ENCODE measurements around the gene SEMA6C. TPM values are rescaled to one million over a fixed set of nuclear protein-coding genes. Genes with fewer than 3 reads are reported as not detected.

SEMA6C gene
- total and polyA plus RNA-seq, 4 donors, result 10.2 to 47.8 (median 25.5) TPM

DNA sequence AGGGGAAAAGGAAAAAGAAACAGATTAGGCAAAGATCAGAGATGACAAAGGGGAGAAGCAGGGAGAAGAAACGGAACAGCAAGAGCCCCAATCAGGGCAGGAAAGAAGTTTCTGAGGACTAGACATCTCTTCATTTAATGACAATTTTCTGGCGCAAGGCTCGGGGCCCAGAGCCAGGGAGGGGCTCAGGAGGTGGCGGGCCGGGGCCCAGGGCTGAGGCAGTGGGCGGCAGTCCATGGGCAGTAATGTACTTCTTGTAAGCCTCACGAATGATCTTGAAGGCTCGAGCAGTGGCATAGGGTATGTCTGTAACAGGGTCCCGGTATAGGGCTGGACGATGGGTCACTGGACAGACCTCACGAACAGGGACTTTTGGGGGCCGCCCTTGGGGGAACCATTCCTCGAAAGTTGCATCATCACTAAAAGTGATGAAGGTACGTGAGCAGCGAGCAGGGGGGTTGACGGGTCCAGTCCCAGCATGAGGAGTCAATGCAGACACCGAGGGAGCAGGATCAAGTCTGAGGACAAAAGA lies 30.1 kb upstream of the SEMA6C start:
- peaks cover 70% of the 10 kb centered on the region for H3K36me3 ChIP-seq (ENCODE audit: control insufficient read depth, insufficient read depth, low read length)
- WGBS (ENCODE audit: insufficient coverage), result 95% methylated on average over 17 of the region's 17 CpGs
- no peak for DNase-seq (ENCODE audit: low read depth in 4 of 6, low spot score in 6 of 6)
- H3K27ac ChIP-seq (ENCODE audit: low read depth, low read length), result no peak overlapping the region
- no peak overlapping the region for H3K4me3 ChIP-seq (ENCODE audit: low read depth, low read length)
- H3K9me3 ChIP-seq (ENCODE audit: control insufficient read depth, insufficient read depth, low read length), result no peaks in the 10 kb centered on the region
- H3K4me1 ChIP-seq (ENCODE audit: control insufficient read depth, insufficient read depth, low read length), result peaks cover 16% of the 10 kb centered on the region
- H3K27me3 ChIP-seq (ENCODE audit: control insufficient read depth, insufficient read depth, low read length), result no peaks in the 10 kb centered on the region

DNA sequence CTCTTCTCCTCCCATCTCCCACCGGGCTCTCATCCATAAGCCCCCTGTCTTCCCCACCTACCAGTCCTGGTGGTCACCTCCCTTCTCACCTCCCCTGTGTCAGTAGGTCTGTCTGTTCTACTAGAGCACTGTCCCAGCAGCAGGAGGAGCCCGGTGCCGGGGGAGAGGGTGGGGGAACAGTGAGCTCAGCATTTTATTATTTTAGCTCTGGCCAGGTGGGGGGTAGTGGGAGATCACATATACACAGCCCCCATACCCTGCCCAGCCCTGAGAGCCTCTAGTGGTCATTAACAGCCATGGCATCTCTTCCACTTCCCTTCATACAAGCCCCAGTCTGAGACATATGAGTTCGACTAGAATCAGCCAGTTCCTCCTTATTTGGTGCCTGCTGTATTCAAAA lies 29.4 kb upstream of the SEMA6C start, which contains the start of gene TMOD4:
TSS of gene TMOD4 (minus strand) at position 119 of the 400 bp plus-strand sequence. CDS start 1,106 bp downstream, outside the sequence.
- Histone ChIP-seq H3K9me3 (ENCODE audit: control insufficient read depth, insufficient read depth, low read length) (no peaks in the 10 kb centered on the region), H3K27ac (ENCODE audit: low read depth, low read length) (peak within 1 kb of the TSS; percentile 64), H3K36me3 (ENCODE audit: control insufficient read depth, insufficient read depth, low read length) (peaks cover 65% of the 10 kb centered on the region), H3K4me3 (ENCODE audit: low read depth, low read length) (no peak within 1 kb of the TSS), H3K4me1 (ENCODE audit: control insufficient read depth, insufficient read depth, low read length) (peaks cover 16% of the 10 kb centered on the region), H3K27me3 (ENCODE audit: control insufficient read depth, insufficient read depth, low read length) (no peaks in the 10 kb centered on the region)
- 73% methylated on average over 1 of the region's 4 CpGs for WGBS (ENCODE audit: insufficient coverage)
- DNase-seq (ENCODE audit: low read depth in 4 of 6, low spot score in 6 of 6), result peak in 1 of 6 donors; percentile 15

DNA sequence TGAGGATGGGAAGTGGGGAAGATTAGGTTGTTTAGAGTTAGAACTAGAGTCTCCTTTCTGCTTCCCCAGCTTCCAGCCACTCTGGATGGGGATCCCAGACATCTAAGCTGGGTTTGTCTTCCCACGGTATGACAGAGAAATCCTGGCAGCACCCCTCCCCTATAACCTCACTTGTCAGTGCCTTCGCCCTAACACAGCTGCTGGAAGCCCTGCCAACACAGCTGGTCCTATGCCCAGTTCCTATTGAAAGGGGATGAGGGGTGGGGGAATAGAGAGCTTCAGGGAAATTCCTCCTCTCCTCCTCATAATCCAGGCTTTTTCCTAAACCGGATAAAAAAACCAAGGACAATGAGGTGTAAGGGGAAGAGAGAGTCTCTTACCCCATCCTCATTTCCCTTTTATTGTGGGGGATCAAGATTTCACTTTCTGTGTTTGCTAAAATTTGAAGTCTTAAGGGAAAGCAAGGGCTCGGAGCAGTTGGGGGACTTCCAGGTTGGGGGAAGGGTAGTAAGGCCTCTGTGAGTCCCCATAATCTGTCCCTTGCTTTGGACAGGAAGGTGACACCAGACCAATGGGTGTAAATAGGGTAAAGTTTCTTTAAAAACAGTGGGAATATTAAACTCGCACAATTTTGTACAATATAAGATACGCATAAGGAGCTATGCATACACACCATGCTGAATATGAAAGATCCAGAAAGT lies 28.8 kb upstream of the SEMA6C start:
- H3K27me3 ChIP-seq (ENCODE audit: control insufficient read depth, insufficient read depth, low read length), result no peaks in the 10 kb centered on the region
- H3K9me3 ChIP-seq (ENCODE audit: control insufficient read depth, insufficient read depth, low read length), result no peaks in the 10 kb centered on the region
- peak in 4 of 6 donors; percentile 55 to 90 (median 69) for DNase-seq (ENCODE audit: low read depth in 4 of 6, low spot score in 6 of 6)
- H3K36me3 ChIP-seq (ENCODE audit: control insufficient read depth, insufficient read depth, low read length), result peaks cover 63% of the 10 kb centered on the region
- 38% methylated on average over 1 of the region's 6 CpGs for WGBS (ENCODE audit: insufficient coverage)
- peaks cover 16% of the 10 kb centered on the region for H3K4me1 ChIP-seq (ENCODE audit: control insufficient read depth, insufficient read depth, low read length)
- no peak overlapping the region for H3K4me3 ChIP-seq (ENCODE audit: low read depth, low read length)
- peak overlapping the region; percentile 64 for H3K27ac ChIP-seq (ENCODE audit: low read depth, low read length)

DNA sequence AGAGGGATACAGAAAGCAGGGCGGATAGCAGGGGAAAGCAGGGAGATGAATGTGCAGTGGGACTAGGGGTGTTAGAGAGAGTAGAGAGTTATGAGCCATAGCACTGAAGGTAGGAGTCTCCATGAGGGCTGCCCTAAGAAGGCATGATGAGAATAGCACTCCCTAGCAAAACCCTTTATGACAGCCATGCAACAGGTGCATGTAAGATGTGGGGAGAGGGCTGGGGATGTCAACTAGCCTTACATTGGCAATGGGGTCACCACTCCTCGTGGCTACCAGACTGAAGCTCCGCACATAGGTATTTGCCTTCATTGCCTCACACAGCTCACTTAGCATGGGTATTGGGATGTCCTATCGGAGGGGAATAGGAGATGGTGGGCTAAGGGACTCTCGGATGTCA lies 24.8 kb upstream of the SEMA6C start:
- no peak overlapping the region for H3K27ac ChIP-seq (ENCODE audit: low read depth, low read length)
- no peaks in the 10 kb centered on the region for H3K27me3 ChIP-seq (ENCODE audit: control insufficient read depth, insufficient read depth, low read length)
- no peaks in the 10 kb centered on the region for H3K9me3 ChIP-seq (ENCODE audit: control insufficient read depth, insufficient read depth, low read length)
- H3K4me3 ChIP-seq (ENCODE audit: low read depth, low read length), result no peak overlapping the region
- H3K4me1 ChIP-seq (ENCODE audit: control insufficient read depth, insufficient read depth, low read length), result peaks cover 27% of the 10 kb centered on the region
- 80% methylated on average over 2 of the region's 5 CpGs for WGBS (ENCODE audit: insufficient coverage)
- no peak for DNase-seq (ENCODE audit: low read depth in 4 of 6, low spot score in 6 of 6)
- peaks cover 51% of the 10 kb centered on the region for H3K36me3 ChIP-seq (ENCODE audit: control insufficient read depth, insufficient read depth, low read length)

DNA sequence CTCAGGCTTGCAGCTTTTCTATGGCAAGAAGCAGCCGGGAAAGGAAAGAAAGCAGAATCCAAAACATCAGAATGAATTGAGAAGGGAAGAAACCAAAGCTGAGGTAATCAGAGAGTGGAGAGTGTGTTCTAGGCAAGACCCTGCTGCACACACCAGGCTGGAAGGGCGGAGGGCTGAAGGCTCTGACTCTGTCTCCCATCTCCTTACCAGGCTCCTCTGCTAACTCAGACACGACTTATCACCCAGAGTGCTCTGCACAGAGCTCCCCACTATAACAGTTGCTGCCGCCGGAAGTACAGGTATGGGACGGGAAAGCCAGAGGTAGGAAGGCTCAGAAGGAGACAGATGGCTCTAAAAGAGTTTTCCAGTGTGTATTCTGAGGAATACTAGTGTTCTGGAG lies 20.7 kb upstream of the SEMA6C start:
- no peak overlapping the region for H3K4me3 ChIP-seq (ENCODE audit: low read depth, low read length)
- no peak overlapping the region for H3K27ac ChIP-seq (ENCODE audit: low read depth, low read length)
- DNase-seq (ENCODE audit: low read depth in 4 of 6, low spot score in 6 of 6), result no peak
- WGBS (ENCODE audit: insufficient coverage), result 86% methylated on average over 1 of the region's 6 CpGs
- H3K36me3 ChIP-seq (ENCODE audit: control insufficient read depth, insufficient read depth, low read length), result peaks cover 35% of the 10 kb centered on the region
- no peaks in the 10 kb centered on the region for H3K9me3 ChIP-seq (ENCODE audit: control insufficient read depth, insufficient read depth, low read length)
- H3K27me3 ChIP-seq (ENCODE audit: control insufficient read depth, insufficient read depth, low read length), result no peaks in the 10 kb centered on the region
- H3K4me1 ChIP-seq (ENCODE audit: control insufficient read depth, insufficient read depth, low read length), result peaks cover 20% of the 10 kb centered on the region

DNA sequence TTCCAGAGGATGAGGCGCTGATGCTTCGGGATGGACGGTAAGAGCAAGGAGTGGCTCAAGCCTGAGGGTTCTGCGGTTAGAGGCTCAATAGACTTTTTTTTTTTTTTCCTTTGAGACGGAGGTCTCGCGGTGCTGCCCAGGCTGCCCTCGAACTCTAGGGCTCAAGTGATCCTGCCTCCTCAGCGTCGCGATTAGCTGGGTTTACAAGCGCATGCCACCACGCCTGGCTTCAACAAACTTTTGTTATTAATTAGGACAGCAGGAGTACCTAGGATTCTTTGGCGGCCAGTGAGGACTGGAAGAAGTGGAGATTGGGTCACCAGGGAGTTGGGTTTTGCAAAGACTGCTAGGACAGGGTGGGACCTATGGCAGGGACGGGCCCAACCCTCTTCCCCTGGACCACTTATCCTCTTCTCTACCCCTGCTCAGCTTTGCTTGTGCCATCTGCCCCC lies 20.1 kb upstream of the SEMA6C start:
- no peak for DNase-seq (ENCODE audit: low read depth in 4 of 6, low spot score in 6 of 6)
- 6% methylated on average over 13 of the region's 15 CpGs for WGBS (ENCODE audit: insufficient coverage)
- Histone ChIP-seq H3K36me3 (ENCODE audit: control insufficient read depth, insufficient read depth, low read length) (peaks cover 38% of the 10 kb centered on the region), H3K4me3 (ENCODE audit: low read depth, low read length) (peak overlapping the region; percentile 88), H3K27me3 (ENCODE audit: control insufficient read depth, insufficient read depth, low read length) (no peaks in the 10 kb centered on the region), H3K4me1 (ENCODE audit: control insufficient read depth, insufficient read depth, low read length) (peaks cover 20% of the 10 kb centered on the region), H3K27ac (ENCODE audit: low read depth, low read length) (peak overlapping the region; percentile 97), H3K9me3 (ENCODE audit: control insufficient read depth, insufficient read depth, low read length) (no peaks in the 10 kb centered on the region)

DNA sequence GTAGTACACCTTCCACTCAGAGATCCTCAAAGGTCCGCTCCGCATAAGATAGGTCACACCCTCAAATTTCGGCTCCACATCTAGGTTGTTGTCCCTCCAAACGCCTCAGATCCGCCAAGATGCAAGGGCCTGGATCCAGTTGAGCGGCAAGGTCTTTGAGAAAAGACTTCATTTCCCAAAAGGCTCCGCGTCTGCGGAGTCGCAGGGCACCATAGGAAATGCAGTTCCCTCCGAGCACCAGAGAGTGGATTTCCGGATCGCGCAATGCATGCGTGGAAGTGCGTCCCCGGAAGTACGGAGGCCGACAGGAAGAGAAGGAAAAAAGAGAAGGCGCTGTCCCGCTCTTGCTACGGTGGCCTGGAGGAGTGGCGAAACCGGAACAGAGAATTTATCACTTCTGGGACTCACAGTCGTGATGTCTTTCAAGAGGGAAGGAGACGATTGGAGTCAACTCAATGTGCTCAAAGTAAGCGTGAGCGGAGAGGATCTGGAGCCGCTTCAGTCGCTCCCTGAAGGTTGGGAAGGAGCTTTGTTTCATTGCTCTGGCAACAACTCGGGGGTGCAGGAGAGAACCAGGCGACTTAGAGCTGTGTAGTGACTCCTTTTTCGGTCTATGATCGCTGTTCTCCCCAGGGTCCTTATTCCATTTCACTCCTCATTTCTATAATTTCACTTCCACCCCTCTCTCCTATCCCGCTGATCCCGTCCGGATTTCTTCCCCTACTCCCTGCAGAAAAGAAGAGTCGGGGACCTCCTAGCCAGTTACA lies 19.5 kb upstream of the SEMA6C start, which contains the start of the genes LYSMD1 and SCNM1:
TSS of gene LYSMD1 (minus strand) at position 165 of the 767 bp plus-strand sequence. CDS start 644 bp downstream, outside the sequence.
TSS of gene SCNM1 (plus strand) at position 407 of the 767 bp plus-strand sequence. CDS start at position 416, 9 bp downstream.
- Histone ChIP-seq H3K27me3 (ENCODE audit: control insufficient read depth, insufficient read depth, low read length) (no peaks in the 10 kb centered on the region), H3K4me1 (ENCODE audit: control insufficient read depth, insufficient read depth, low read length) (peaks cover 20% of the 10 kb centered on the region), H3K27ac (ENCODE audit: low read depth, low read length) (peak within 1 kb of the TSS; percentile 97), H3K9me3 (ENCODE audit: control insufficient read depth, insufficient read depth, low read length) (no peaks in the 10 kb centered on the region), H3K4me3 (ENCODE audit: low read depth, low read length) (peak within 1 kb of the TSS; percentile 88), H3K36me3 (ENCODE audit: control insufficient read depth, insufficient read depth, low read length) (peaks cover 41% of the 10 kb centered on the region)
- DNase-seq (ENCODE audit: low read depth in 4 of 6, low spot score in 6 of 6), result peak; percentile 98 to 100 (median 99)
- WGBS (ENCODE audit: insufficient coverage), result under 1% methylated on average over 37 of the region's 38 CpGs

DNA sequence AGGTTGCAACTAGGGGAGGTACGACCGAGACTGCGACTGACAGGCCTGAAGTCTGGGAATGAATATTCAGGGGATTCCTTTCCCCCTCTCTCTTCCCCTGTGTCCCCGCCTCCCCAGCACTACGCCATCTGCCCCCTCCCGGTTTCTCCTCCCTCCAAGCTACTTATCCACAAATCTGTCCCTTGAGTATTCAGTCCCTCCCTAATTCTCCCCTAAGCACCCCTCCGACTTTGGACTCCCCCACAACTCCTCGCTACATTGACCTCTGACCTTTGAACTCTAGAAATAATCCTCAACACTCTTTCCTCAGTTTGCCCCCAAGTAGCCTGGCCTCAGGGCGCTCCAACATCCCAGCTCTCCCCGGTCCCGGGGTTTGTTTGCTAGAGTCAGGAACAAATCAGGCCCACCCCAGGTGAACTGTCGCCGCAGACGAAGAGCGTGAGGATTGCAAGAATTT lies 18.9 kb upstream of the SEMA6C start:
- 3% methylated on average over 15 of the region's 15 CpGs for WGBS (ENCODE audit: insufficient coverage)
- DNase-seq (ENCODE audit: low read depth in 4 of 6, low spot score in 6 of 6), result peak in 4 of 6 donors; percentile 13 to 91 (median 70)
- Histone ChIP-seq H3K36me3 (ENCODE audit: control insufficient read depth, insufficient read depth, low read length) (peaks cover 44% of the 10 kb centered on the region), H3K27me3 (ENCODE audit: control insufficient read depth, insufficient read depth, low read length) (no peaks in the 10 kb centered on the region), H3K9me3 (ENCODE audit: control insufficient read depth, insufficient read depth, low read length) (no peaks in the 10 kb centered on the region), H3K4me3 (ENCODE audit: low read depth, low read length) (peak overlapping the region; percentile 88), H3K27ac (ENCODE audit: low read depth, low read length) (peak overlapping the region; percentile 97), H3K4me1 (ENCODE audit: control insufficient read depth, insufficient read depth, low read length) (peaks cover 20% of the 10 kb centered on the region)

DNA sequence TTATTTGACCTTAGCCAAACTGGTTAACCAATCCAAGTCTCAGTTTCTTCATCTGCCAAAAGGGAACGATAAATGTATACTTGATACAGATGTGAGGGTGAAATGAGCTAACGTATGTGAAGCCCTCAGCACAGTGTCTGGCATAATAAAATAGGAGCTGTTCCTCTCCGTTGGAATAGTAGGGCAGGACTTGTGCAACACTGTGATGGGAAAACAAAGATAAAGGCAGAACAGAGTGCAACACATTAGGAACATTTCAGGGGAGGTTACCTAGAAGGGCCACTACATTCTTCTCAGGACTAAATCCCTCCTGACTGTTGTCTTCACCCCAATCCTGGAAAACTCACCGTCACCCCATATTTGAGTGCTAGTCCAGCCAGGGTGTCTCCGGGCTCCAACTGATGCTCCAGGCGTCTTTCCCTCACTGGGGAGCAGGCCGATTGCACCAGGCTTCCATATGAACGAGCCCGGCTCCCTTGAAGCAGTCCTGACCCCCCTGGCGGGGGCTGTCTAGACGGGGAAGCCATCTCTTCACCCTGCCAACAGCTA lies 18.4 kb upstream of the SEMA6C start:
- no peak for DNase-seq (ENCODE audit: low read depth in 4 of 6, low spot score in 6 of 6)
- WGBS (ENCODE audit: insufficient coverage), result 5% methylated on average over 9 of the region's 11 CpGs
- Histone ChIP-seq H3K27ac (ENCODE audit: low read depth, low read length) (peak overlapping the region; percentile 97), H3K9me3 (ENCODE audit: control insufficient read depth, insufficient read depth, low read length) (no peaks in the 10 kb centered on the region), H3K4me3 (ENCODE audit: low read depth, low read length) (peak overlapping the region; percentile 88), H3K27me3 (ENCODE audit: control insufficient read depth, insufficient read depth, low read length) (no peaks in the 10 kb centered on the region), H3K4me1 (ENCODE audit: control insufficient read depth, insufficient read depth, low read length) (peaks cover 20% of the 10 kb centered on the region), H3K36me3 (ENCODE audit: control insufficient read depth, insufficient read depth, low read length) (peaks cover 43% of the 10 kb centered on the region)

Data from spinal cord (tissue), 10 donors.